CD4-positive, CD25-positive, alpha-beta regulatory T cell (primary cell): ENCODE data around the gene ARHGEF33. TPM values are rescaled to one million over a fixed set of nuclear protein-coding genes. Genes with fewer than 3 reads are reported as not detected.

Experiments
- ATAC-seq, 2 donors: fragments of 150-1000 bp; cut with Tn5 transposase; one replicate each; pipeline ENCODE4 v1.10.0; 2021; ENCODE audit warnings: low read depth in 2 of 2, moderate number of reproducible peaks in 2 of 2, moderate library complexity in 1 of 2
- DNase-seq, 3 donors: peaks; one replicate each; pipeline versions ENCODE4 v3.0.0 to v3.0.0-alpha.2; 2012 to 2022; ENCODE audit warnings: mixed read lengths in 1 of 3
- H3K27ac ChIP-seq: one replicate; pipeline ENCODE4 v1.7.0; 2013; ENCODE audit warnings: mild to moderate bottlenecking, low read length; ENCODE audit not compliant: insufficient read depth, poor library complexity, severe bottlenecking
- H3K27me3 ChIP-seq: one replicate; pipeline ENCODE4 v1.7.0; 2013; ENCODE audit warnings: low read length; ENCODE audit not compliant: control insufficient read depth, insufficient read depth
- H3K36me3 ChIP-seq: one replicate; pipeline ENCODE4 v1.7.0; 2013; ENCODE audit warnings: mild to moderate bottlenecking, low read length, moderate library complexity; ENCODE audit not compliant: control insufficient read depth, insufficient read depth
- H3K4me1 ChIP-seq: 2 replicates; pipeline ENCODE4 v1.7.0; 2013; ENCODE audit warnings: mild to moderate bottlenecking, low read length; ENCODE audit not compliant: insufficient read depth, control insufficient read depth, poor library complexity, severe bottlenecking
- H3K4me3 ChIP-seq: one replicate; pipeline ENCODE4 v1.7.0; 2013; ENCODE audit warnings: low read depth, mild to moderate bottlenecking, low read length, moderate library complexity
- H3K9me3 ChIP-seq, 2 experiments: 1 replicate in 1 of 2; 2 replicates in 1 of 2; pipeline ENCODE4 v1.7.0; 2013; ENCODE audit warnings: low read length in 2 of 2, mild to moderate bottlenecking in 1 of 2, moderate library complexity in 1 of 2; ENCODE audit not compliant: control insufficient read depth in 2 of 2
- H3K27ac Mint-ChIP-seq, 3 donors: one replicate each; pipeline ENCODE4 v1.8.0; 2020 to 2022; ENCODE audit warnings: mild to moderate bottlenecking in 3 of 3, mixed read lengths in 3 of 3, moderate library complexity in 2 of 3
- H3K27me3 Mint-ChIP-seq: one replicate; pipeline ENCODE4 v1.8.0; 2022; ENCODE audit warnings: mild to moderate bottlenecking, mixed read lengths
- H3K36me3 Mint-ChIP-seq: one replicate; pipeline ENCODE4 v1.8.0; 2020; ENCODE audit warnings: mixed read lengths
- H3K4me1 Mint-ChIP-seq, 4 donors: one replicate each; pipeline ENCODE4 v1.8.0; 2020 to 2022; ENCODE audit warnings: mixed read lengths in 4 of 4, mild to moderate bottlenecking in 1 of 4
- H3K4me3 Mint-ChIP-seq, 4 donors: one replicate each; pipeline ENCODE4 v1.8.0; 2020 to 2022; ENCODE audit warnings: mild to moderate bottlenecking in 4 of 4, mixed read lengths in 4 of 4, moderate library complexity in 3 of 4
- H3K9me3 Mint-ChIP-seq, 7 donors: one replicate each; pipeline ENCODE4 v1.8.0; 2020 to 2022; ENCODE audit warnings: mixed read lengths in 7 of 7, mild to moderate bottlenecking in 3 of 7, moderate library complexity in 2 of 7
- polyA plus RNA-seq, 4 donors: library from polyadenylated mRNA; unstranded; fragments of 300-500 nt; fragmentation: Illumina TruSeq; gene quantifications; one replicate each; pipeline ENCODE4 v1.2.3, GENCODE V29; 2021
- total RNA-seq: library from RNA; stranded (reverse); gene quantifications from one replicate; pipeline ENCODE4 v1.2.3, GENCODE V29; 2022

The ARHGEF33 gene
- total and polyA plus RNA-seq, 5 donors from 2014 or later = 0.16 TPM; not detected in 4

GRCh38 chr2:38959938-38960608 lies 70.4 kb downstream of the ARHGEF33 start:
- no peak overlapping the region for H3K4me3 ChIP-seq
- no peaks in the 10 kb centered on the region for H3K36me3 Mint-ChIP-seq
- peaks cover 11% of the 10 kb centered on the region for H3K4me1 ChIP-seq
- H3K9me3 Mint-ChIP-seq = no peaks in the 10 kb centered on the region
- H3K9me3 ChIP-seq = no peaks in the 10 kb centered on the region
- peak; percentile 92 to 95 for ATAC-seq
- peaks cover 17% of the 10 kb centered on the region for H3K27me3 ChIP-seq
- peak overlapping the region in 2 of 4 donors; percentile 19 to 33 for H3K4me3 Mint-ChIP-seq
- no peaks in the 10 kb centered on the region for H3K36me3 ChIP-seq
- no peak overlapping the region for H3K27ac Mint-ChIP-seq
- H3K27me3 Mint-ChIP-seq = peaks cover 38% of the 10 kb centered on the region
- peaks cover 0 to 4% (median 3%) of the 10 kb centered on the region in 4 donors for H3K4me1 Mint-ChIP-seq
- peak; percentile 17 to 86 (median 53) for DNase-seq
- H3K27ac ChIP-seq = no peak overlapping the region

- Mint-ChIP-seq H3K9me3 (no peaks in the 10 kb centered on the region), H3K4me3 (peak overlapping the region; percentile 46 to 73 (median 56)), H3K27me3 (peaks cover 38% of the 10 kb centered on the region), H3K4me1 (peaks cover 0 to 4% (median 3%) of the 10 kb centered on the region in 4 donors), H3K27ac (no peak overlapping the region), H3K36me3 (no peaks in the 10 kb centered on the region)
- no peak overlapping the region for H3K4me3 ChIP-seq
- H3K27ac ChIP-seq = no peak overlapping the region
- peaks cover 16% of the 10 kb centered on the region for H3K27me3 ChIP-seq
- H3K9me3 ChIP-seq = no peaks in the 10 kb centered on the region
- H3K4me1 ChIP-seq = peaks cover 11% of the 10 kb centered on the region
- no peak for DNase-seq
- no peaks in the 10 kb centered on the region for H3K36me3 ChIP-seq
- ATAC-seq = peak; percentile 8 to 22
Observed at GRCh38 chr2:38960609-38961320, 71.1 kb downstream of the ARHGEF33 start.

GRCh38 chr2:38966006-38966405 lies 76.3 kb downstream of the ARHGEF33 start:
- peaks cover 0 to 4% (median 1%) of the 10 kb centered on the region in 4 donors for H3K4me1 Mint-ChIP-seq
- no peaks in the 10 kb centered on the region for H3K9me3 Mint-ChIP-seq
- H3K27ac Mint-ChIP-seq = peak overlapping the region in 1 of 3 donors; percentile 48
- Histone ChIP-seq H3K4me1 (no peaks in the 10 kb centered on the region), H3K36me3 (no peaks in the 10 kb centered on the region), H3K27me3 (peaks cover 6% of the 10 kb centered on the region), H3K4me3 (no peak overlapping the region), H3K27ac (no peak overlapping the region), H3K9me3 (no peaks in the 10 kb centered on the region)
- H3K27me3 Mint-ChIP-seq = peaks cover 23% of the 10 kb centered on the region
- DNase-seq = no peak
- ATAC-seq = no peak
- H3K4me3 Mint-ChIP-seq = no peak overlapping the region
- H3K36me3 Mint-ChIP-seq = no peaks in the 10 kb centered on the region

- Mint-ChIP-seq H3K4me3 (no peak overlapping the region), H3K9me3 (no peaks in the 10 kb centered on the region), H3K27me3 (peaks cover 21% of the 10 kb centered on the region), H3K27ac (no peak overlapping the region), H3K4me1 (peaks cover 0 to 2% (median under 1%) of the 10 kb centered on the region in 4 donors), H3K36me3 (no peaks in the 10 kb centered on the region)
- DNase-seq = no peak
- Histone ChIP-seq H3K27ac (no peak overlapping the region), H3K4me1 (no peaks in the 10 kb centered on the region), H3K9me3 (no peaks in the 10 kb centered on the region), H3K36me3 (no peaks in the 10 kb centered on the region), H3K27me3 (peaks cover 5% of the 10 kb centered on the region), H3K4me3 (no peak overlapping the region)
- no peak for ATAC-seq
Observed at GRCh38 chr2:38966678-38967077, 77.0 kb downstream of the ARHGEF33 start.

GRCh38 chr2:38968021-38968420 lies 78.3 kb downstream of the ARHGEF33 start:
- ATAC-seq = no peak
- no peak for DNase-seq
- no peak overlapping the region for H3K27ac Mint-ChIP-seq
- H3K36me3 Mint-ChIP-seq = no peaks in the 10 kb centered on the region
- no peaks in the 10 kb centered on the region for H3K9me3 ChIP-seq
- H3K4me1 Mint-ChIP-seq = no peaks in the 10 kb centered on the region
- H3K9me3 Mint-ChIP-seq = peaks cover 0 to 1% (median 0%) of the 10 kb centered on the region in 7 donors
- no peaks in the 10 kb centered on the region for H3K4me1 ChIP-seq
- no peak overlapping the region for H3K27ac ChIP-seq
- H3K4me3 ChIP-seq = no peak overlapping the region
- H3K36me3 ChIP-seq = no peaks in the 10 kb centered on the region
- H3K27me3 ChIP-seq = peaks cover 2% of the 10 kb centered on the region
- no peak overlapping the region for H3K4me3 Mint-ChIP-seq
- H3K27me3 Mint-ChIP-seq = peaks cover 14% of the 10 kb centered on the region

GRCh38 chr2:38971377-38971776 lies 81.7 kb downstream of the ARHGEF33 start:
- H3K4me3 ChIP-seq = no peak overlapping the region
- no peak overlapping the region for H3K27ac ChIP-seq
- H3K9me3 Mint-ChIP-seq = peaks cover 0 to 1% (median 0%) of the 10 kb centered on the region in 7 donors
- ATAC-seq (no peak), DNase-seq (no peak)
- no peaks in the 10 kb centered on the region for H3K4me1 ChIP-seq
- H3K4me3 Mint-ChIP-seq = no peak overlapping the region
- H3K27me3 ChIP-seq = no peaks in the 10 kb centered on the region
- H3K9me3 ChIP-seq = no peaks in the 10 kb centered on the region
- peaks cover 9% of the 10 kb centered on the region for H3K27me3 Mint-ChIP-seq
- H3K36me3 ChIP-seq = no peaks in the 10 kb centered on the region
- no peak overlapping the region for H3K27ac Mint-ChIP-seq
- no peaks in the 10 kb centered on the region for H3K4me1 Mint-ChIP-seq
- no peaks in the 10 kb centered on the region for H3K36me3 Mint-ChIP-seq

- DNase-seq = no peak
- H3K4me1 ChIP-seq = no peaks in the 10 kb centered on the region
- H3K4me3 ChIP-seq = no peak overlapping the region
- H3K27ac ChIP-seq = no peak overlapping the region
- no peaks in the 10 kb centered on the region for H3K36me3 ChIP-seq
- Mint-ChIP-seq H3K9me3 (peaks cover 0 to 1% (median 0%) of the 10 kb centered on the region in 7 donors), H3K27me3 (peaks cover 9% of the 10 kb centered on the region), H3K4me1 (peaks cover 0 to 2% (median 0%) of the 10 kb centered on the region in 4 donors), H3K27ac (no peak overlapping the region), H3K36me3 (peaks cover 4% of the 10 kb centered on the region), H3K4me3 (no peak overlapping the region)
- H3K27me3 ChIP-seq = no peaks in the 10 kb centered on the region
- no peaks in the 10 kb centered on the region for H3K9me3 ChIP-seq
- no peak for ATAC-seq
Observed at GRCh38 chr2:38973266-38973665, 83.6 kb downstream of the ARHGEF33 start.
